Mesenteric fat pad (tissue), 1 donor: ENCODE measurements around the gene TGM5. TPM values are rescaled to one million over a fixed set of nuclear protein-coding genes. Genes with fewer than 3 reads are reported as not detected.

Source experiments
- DNase-seq: peaks from one replicate; pipeline ENCODE4 v3.0.0-alpha.2; 2020; ENCODE audit warnings: low spot score
- total RNA-seq: library from RNA; stranded (reverse); fragmentation: NEBNext Ultra II Directional; extraction: Animal tissue kit (Norgen Biotek cat#: 25700); gene quantifications from one replicate; pipeline ENCODE4 v1.2.1, GENCODE V29; 2021
- donor health status: DM: yes; HTN: yes; CAD: no.

Gene TGM5
- total RNA-seq, 1 donor from 2014 or later = 0.45 TPM

DNA sequence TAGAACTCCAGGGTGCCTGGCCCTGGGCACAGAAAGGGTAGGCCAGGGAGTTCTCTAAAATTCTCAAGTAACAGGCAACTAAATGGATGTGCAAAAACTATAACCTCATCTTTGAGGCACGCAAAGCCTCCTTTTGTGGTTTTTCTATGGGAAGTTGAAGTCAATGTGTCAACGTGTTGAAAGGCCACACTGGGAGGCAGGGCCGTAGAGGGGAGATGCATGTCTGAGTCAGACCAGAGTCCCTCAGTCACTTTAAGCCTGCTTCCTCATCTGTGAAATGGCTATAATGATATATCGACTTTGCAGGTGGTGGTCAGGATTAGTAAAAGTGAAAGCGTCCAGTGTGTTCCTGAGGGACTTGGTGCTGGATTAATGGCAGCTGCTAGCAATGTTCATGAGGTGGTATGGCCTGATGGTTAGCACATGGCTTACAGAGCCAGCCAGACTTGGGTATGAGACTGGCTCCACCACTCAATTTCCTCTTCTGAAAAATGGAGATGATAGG lies 17.0 kb downstream of the TGM5 start:
- DNase-seq = no peak

DNA sequence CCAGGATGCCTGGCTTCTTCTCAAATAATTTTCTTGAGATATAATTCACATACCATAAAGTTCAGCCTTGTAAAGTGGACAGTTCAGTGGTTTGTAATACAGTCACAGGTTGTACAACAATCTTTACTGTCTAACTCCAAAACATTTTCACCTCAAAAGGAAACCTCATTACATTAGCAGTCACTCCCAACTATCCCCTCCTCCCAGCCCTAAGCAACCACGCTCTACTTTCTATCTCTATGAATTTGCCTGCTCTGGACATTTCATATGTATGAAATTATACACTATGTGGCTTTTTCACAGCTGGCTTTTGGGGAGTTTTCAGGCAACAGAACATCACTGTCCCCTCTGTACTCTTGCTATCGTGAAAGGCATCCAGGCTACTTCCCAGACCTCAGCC lies 17.5 kb downstream of the TGM5 start:
- no peak for DNase-seq

DNA sequence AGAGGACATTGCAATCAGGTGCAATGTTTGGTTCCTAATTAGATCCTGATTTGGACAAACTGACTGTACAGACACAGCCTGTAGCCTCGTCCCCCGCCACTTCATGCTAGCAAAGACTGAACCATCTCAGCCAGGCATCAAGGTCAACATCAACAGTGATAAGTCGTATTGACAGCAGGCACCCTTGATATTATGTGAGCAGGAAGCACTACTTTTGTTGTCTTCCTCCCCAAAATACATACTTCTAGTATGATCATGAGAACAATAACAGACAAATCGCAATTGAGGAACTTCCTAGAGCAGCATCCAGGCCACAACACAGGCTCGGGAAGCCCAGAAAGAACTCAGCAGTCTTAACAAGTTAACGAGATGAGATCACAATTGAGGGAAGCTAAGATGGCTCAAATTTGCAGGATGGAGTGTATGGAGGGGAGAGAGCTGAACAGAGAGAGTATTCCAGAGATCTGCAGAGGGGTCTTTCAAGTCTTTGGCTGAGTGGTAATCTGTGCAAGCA lies 20.4 kb downstream of the TGM5 start:
- peak; percentile 14 for DNase-seq

DNA sequence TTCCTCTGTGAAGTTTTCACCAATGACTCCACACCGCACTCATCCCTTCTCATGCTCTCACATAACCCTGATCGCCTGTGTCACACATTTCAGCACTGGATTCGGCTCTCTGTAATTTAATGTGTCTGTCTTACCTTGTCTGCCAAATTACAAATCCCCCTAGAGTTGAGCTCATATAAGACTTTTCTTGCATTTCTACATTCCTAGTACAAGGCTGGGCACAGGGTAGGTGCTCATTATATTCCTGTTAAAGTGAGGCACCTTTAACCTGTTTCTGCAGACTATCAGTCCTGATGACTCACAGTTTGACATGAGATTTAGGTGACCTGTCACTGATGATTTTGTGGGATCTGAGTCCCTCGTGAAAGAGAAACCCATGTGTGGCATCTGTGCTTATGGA lies 22.6 kb downstream of the TGM5 start:
- no peak for DNase-seq

DNA sequence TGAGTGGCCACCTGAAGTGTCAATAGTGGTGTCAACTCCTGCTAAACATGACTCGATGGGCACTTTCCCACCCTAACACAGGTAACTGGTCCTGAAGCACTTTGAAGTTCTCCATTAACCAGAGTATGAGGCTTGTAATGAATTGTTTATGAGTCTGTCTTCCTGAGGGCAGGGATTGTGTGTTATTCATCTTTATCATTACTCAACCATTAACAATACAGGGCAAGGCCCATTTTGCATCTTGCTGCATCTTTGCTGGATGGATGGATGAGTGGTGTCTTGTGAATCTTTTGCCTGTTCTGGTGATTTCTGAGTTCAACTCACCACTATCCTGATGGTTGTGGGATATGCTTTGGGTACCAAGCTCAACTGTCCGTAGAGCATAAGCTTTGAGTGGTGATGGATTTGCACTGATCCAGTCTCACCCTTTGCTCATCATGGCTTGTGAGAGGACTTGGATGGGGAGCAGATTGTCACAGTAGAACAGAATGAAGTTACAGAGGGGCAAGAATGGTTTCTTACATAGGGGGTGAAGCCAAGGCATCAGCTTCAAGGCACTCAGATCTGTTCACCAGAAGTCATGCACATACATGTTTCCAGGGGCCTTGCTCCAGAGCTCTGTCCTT lies 23.6 kb downstream of the TGM5 start:
- peak; percentile 33 for DNase-seq

DNA sequence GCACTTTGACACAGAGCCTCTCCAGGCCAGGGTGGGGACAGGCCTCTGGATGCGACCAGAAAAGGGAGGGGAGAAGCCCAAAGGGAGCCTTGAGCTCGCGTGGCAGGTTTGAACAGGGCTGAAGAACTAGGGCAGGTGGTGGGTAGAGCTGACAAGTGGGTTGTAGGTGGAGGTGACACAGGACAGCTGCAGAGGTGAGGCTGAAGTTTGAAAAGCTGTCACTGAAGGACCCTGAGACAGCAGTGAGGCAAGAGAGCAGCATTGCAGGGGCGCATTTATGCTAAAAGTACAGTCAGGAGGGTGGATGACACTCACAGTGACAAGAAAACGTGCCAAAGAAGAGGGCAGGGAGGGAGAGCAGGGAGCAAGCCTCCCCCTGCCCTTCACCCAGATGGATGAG lies 24.1 kb downstream of the TGM5 start:
- peak; percentile 26 for DNase-seq

DNA sequence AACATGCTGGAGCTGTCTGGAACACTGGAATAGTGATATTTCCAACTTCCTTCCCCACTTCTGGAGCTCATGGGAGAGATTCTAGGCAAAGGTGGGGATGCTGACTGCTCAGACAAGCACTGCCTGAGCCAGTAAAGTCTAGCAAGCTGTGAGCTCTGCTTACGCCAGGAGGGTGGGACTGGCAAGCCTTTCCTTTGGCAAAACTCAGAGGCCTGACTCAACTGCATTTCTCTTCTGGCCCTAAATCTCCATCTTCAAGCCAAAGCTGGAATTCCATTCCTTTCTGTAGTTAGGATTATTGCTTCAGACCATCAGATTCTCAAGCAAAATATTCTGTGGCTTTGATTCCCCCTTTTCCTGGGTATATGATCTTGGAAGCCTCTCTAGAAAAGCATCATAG lies 25.6 kb downstream of the TGM5 start:
- DNase-seq = peak; percentile 53

DNA sequence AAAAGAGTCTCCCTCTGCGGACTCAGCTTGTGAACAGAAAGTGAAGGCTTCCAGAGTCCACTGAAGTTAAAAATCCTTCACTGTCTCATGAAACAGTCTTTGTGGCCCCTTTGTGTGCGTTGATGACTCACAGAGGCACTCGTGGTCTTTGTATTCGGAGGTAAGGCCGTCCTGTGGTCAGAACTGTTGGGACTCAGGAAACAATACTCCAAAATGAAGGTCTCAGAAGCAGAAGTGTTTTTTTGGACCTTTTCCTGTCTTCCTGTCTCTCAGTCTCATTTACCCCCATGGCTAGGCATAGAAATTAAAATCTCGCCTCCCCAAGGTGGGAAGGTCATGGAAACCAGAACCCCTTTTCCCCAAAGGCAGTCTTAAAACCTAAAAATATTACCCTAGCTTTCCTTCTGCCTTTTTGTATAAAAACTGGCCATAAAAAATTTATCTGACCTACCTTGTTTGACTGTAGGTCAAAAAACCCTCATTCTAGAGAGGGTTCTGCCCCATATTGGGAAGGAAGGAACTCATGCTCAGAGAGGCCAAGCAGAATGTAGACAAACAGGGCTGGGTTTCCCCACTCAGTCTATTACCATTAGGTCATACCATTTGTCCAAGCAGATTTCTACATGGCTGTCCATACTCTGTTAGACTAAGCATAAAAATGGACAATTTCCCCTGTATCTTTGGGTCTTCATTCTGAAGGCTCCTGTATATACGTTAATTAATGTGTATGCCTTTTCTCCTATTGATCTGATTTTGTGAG lies 26.8 kb downstream of the TGM5 start:
- DNase-seq = peak; percentile 12

DNA sequence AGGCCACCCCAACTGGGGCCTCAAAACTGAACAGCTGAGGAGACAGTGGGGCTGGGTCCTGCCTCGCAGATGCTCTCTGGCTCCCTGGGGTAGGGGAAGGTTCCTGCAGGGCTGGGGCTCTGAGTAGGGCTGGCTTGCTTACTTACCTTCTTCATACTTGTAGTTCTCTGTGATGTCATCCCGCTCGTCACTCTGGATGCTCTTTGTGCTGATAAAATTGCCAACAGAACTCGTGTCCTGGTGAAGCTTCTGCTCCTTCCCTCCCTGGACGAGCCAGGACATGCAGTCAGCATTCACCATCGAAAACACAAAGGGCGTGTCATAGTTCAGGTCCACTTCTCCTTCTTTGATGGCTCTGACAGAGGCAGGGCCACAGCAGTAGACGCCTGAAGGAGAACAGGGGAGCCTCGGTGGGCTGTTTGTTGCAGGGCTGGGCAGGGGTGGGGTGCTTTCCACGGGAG lies 28.0 kb downstream of the TGM5 start:
- peak; percentile 74 for DNase-seq

DNA sequence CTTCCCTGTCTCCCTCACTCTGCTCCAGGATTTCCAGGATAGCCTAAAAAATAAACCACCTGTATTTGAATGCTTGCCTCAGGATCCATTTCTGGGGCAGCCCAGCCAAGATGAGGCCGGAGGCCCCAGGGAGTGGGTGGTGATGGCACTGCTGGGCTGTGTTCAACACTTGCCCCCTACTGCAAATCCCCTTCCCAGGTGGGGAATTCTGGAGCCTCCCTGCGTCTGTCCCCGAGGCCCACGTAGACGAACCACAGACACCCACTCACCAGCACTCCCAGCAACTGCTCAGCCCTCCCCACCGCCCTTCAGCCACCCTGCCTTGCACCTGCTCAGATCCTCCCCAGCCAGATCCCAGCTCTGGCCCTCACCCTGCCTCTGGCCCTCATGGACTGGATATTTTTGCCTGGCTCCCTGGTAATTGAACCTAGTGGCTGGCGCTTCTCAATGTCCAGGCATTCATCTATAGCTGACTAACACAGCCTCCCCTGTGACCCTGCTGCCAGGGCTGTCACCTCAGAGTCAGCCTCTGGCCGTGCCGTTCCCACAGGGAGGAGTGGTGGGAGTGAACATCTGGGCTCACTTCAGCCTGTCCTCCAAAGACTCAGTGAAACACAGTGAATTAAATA lies 28.8 kb downstream of the TGM5 start:
- DNase-seq = peak; percentile 45

DNA sequence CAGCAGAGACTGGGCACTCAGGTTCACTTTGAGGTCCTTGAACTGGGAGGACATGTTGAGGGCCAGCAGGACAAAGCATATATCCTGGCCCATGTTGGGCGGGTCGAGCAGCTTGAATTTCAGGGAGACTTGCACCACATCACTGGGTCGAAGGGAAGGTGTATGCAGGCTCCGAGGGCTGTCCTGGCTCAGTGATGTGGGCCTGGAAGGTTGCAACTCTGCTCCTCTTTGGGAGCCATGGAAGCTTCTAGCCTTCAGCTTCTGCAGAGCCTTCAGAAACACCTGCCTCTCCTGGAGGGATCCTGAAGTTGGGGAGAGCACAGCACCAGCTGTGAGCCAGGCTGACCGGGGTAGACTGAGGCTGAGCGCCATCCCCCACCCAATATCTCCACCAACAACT lies 31.2 kb downstream of the TGM5 start:
- DNase-seq = peak; percentile 69

DNA sequence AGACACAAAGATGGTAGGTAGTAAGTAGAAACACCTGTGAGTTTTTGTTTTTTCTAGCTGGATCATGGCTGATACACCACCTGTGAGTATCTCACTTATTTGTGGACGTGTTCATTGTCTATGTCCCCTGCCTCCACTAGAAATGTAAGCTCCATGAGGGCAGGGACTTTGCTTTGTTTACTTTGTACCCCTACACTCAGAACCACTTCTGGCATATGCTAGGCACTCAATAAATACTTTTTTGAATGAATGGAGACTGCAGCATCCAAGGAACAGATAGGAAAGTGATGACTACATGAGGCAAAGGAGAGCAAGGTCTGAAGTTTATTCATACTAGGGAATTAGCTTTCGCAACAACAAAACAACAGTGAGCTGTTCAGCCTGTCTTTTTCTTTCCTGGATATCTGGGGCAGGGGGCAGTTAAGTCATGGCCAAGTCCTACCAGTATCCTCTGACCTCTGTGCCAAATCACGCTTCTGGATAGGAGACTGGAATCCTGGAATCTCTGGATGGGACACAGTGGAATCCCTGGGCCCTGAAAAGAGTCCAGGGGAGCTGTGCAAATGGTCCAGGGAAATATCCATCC lies 34.3 kb downstream of the TGM5 start:
- no peak for DNase-seq

DNA sequence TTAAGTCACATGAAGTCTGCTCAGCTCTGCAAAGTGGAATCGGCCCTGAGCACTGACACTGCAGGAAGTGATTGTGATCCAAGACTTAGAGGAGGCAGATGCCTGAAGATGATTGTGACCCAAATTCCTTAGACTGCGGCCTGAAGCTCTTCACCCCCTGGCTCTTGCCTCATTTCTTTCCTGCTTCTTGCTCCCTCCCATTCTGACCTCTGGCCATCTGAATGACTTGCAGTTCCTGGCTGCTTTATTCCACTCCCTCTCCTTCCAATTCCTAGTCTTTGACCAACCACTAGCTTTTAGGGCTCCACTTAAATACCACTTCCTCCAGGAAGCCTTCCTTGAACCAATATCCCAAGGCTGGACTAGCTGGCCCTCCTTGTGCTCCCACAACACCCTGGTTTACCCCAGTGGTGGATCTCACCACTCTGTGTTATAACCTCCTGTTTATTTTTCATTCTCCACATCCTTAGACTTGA lies 36.0 kb downstream of the TGM5 start:
- DNase-seq = peak; percentile 60

DNA sequence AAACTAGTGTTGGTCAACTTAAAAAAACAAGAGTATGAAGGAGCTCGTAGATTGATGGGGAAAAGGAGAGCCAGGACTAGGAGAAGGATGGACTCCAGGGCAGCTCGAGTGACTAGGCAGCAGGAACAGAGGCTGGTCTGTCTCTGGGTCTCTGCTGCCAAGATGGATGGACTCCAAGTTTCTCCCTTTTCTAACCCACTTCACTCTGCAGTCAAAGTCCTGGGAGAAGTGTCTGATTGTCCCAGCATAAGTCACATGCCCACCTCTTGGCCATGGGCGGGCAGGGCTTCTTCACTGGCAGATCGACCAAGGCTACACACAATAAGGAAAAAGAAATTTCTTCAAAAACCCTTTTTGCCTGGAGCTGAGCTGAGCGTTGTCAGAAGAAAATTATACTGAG lies 36.8 kb downstream of the TGM5 start:
- peak; percentile 43 for DNase-seq

DNA sequence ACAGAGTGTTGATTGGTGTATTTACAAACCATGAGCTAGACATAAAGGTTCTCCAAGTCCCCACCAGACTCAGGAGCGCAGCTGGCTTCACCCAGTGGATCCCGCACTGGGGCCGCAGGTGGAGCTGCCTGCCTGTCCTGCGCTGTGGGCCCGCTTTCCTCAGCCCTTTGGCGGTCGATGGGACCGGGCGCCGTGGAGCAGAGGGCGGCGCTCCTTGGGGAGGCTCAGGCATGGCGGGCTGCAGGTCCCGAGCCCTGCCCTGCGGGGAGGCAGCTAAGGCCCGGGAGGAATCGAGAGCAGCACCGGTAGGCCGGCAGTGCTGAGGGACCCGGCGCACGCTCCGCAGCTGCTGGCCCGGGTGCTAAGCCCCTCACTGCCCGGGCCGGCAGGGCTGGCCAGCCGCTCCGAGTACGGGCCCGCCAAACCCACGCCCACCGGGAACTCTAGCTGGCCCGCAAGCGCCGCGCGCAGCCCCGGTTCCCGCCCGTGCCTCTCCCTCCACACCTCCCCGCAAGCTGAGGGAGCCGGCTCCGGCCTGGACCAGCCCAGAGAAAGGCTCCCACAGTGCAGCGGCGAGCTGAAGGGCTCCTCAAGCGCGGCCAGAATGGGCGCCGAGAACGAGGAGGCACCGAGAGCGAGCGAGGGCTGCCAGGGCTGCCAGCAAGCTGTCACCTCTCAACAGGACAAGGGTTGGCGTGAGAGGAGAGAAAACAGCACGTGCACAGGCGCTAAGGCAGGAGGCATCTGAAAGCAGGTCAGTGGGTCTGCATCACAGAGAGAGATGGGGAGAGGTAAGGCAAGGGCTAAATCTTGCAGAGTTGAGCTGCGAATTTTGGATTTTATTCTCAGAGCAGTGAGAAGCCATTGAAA lies 40.1 kb downstream of the TGM5 start:
- peak; percentile 85 for DNase-seq

DNA sequence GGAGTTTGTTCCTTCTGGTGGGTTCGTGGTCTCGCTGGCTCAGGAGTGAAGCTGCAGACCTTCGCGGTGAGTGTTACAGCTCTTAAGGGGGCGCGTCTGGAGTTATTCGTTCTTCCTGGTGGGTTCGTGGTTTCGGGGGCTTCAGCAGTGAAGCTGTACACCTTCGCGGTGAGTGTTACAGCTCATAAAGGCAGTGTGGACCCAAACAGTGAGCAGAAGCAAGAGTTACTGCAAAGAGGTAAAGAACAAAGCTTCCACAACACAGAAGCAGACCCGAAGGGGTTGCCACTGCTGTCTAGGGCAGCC lies 40.8 kb downstream of the TGM5 start:
- DNase-seq = peak; percentile 60

DNA sequence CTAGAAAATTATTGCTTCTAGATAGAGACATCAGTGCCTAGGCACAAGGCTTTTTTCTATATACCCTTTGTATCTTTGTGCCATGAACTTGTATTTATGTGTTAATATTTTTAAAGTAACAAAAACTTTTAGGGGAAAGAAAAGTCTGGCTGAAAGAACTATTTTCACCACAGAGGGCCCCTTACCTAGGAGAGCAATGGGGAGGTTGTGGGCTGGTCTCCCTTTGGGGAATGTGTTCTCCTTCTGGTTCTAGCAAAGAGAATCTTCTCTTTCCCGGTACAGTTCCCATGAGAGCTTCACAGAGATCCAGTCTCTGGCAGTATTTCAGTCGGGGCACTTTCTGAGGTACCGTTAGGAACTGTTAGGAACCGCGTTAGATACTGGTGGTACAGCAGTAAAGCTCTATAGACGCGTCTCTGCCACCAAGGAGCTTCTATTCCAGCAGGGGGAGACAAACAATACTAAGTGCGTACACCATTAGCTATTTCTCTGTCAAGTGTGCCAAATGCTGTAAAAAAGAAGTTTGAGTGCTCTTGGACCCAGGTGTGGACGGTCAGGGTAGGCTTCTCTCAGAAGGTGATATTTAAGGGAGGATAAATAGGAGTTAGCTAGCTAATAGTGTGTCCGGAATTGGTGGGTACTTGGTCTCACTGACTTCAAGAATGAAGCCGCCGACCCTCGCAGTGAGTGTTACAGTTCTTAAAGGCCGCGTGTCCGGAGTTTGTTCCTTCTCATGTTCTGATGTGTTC lies 41.4 kb downstream of the TGM5 start:
- peak; percentile 6 for DNase-seq

DNA sequence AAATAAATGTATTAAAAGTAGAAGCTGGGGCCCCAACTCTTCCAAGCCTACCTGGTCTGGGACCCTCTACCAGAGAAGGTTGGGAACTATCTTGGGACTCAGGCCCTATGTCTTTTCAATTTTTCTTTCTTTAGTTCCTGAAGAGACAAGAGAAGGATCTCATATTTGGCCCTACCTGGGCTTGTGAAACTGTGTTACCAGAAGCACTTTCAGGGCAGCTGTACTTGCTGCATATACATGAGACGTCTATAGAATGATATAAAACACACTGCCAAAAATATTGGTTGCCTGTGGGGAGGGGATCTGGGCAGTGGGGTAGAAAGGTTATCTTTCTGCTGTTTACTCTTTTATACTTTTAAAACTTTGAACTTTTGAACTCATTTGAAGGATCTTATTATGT lies 45.3 kb downstream of the TGM5 start:
- no peak for DNase-seq

DNA sequence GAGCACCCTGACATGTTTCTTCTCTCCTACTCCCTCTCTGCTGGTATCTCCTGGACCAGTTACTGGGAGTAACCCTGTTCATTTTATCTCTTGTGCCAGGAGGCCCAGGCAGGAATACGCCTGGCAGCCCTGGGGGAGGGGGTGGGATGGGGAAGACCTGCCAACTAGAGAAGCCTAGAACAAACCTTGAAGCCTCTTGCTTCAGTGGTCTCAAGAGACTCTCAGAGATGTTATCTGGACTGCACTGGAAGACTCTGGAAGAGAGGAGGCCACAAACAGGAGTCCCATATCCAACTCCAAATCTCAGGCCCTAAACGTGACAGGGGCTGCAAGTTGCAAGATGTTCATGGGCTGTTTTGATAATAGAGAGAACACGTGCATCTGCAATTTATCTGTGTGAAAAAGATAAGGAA lies 45.7 kb downstream of the TGM5 start, which contains the start of gene EPB42:
EPB42 (minus strand) TSS at position 28 of the 413 bp plus-strand sequence. CDS start 193 bp downstream, outside the sequence.
- DNase-seq = no peak
